DMS 273 (cell line): ENCODE data around the gene NKPD1.

ENCODE experiments used
- DNase-seq: peaks from one replicate; lab custom pipeline; 2025; ENCODE audit not compliant: unreplicated experiment; lab: John Stamatoyannopoulos, UW

The NKPD1 gene

GRCh38 chr19:45141203-45141900, 19.4 kb downstream of the NKPD1 start:
- DNase-seq = no peak

GRCh38 chr19:45140533-45140932, 20.2 kb downstream of the NKPD1 start:
- no peak for DNase-seq

- no peak for DNase-seq
These were observed 20.7 kb downstream of the NKPD1 start for GRCh38 chr19:45140144-45140503.

- no peak for DNase-seq
These were observed 21.3 kb downstream of the NKPD1 start for GRCh38 chr19:45139286-45140143.

GRCh38 chr19:45138303-45138751, 22.5 kb downstream of the NKPD1 start:
- no peak for DNase-seq

GRCh38 chr19:45137179-45137761, 23.5 kb downstream of the NKPD1 start:
- DNase-seq = no peak

- no peak for DNase-seq
These were observed 24.1 kb downstream of the NKPD1 start for GRCh38 chr19:45136507-45137178.

GRCh38 chr19:45135176-45135885, 25.5 kb downstream of the NKPD1 start:
- DNase-seq = no peak

GRCh38 chr19:45133661-45134060, 27.1 kb downstream of the NKPD1 start:
- DNase-seq = no peak

GRCh38 chr19:45130888-45131615, 29.7 kb downstream of the NKPD1 start:
- DNase-seq = peak; percentile 56

- no peak for DNase-seq
These were observed 30.5 kb downstream of the NKPD1 start for GRCh38 chr19:45130236-45130635.

- DNase-seq = no peak
These were observed 32.0 kb downstream of the NKPD1 start for GRCh38 chr19:45128806-45129205.

- no peak for DNase-seq
These were observed 32.6 kb downstream of the NKPD1 start for GRCh38 chr19:45128146-45128545.

- DNase-seq = no peak
These were observed 34.1 kb downstream of the NKPD1 start for GRCh38 chr19:45126654-45127053.

- peak; percentile 84 for DNase-seq
These were observed 34.7 kb downstream of the NKPD1 start for GRCh38 chr19:45125975-45126493.

- DNase-seq = no peak
These were observed 35.4 kb downstream of the NKPD1 start for GRCh38 chr19:45125360-45125759.

GRCh38 chr19:45124021-45124420, 36.8 kb downstream of the NKPD1 start:
- no peak for DNase-seq

- DNase-seq = no peak
These were observed 37.3 kb downstream of the NKPD1 start for GRCh38 chr19:45123440-45123850.

GRCh38 chr19:45122832-45123231, 38.0 kb downstream of the NKPD1 start:
- DNase-seq = no peak

- no peak for DNase-seq
These were observed 38.9 kb downstream of the NKPD1 start for GRCh38 chr19:45121827-45122345.
